SK-N-SH (cell line): ENCODE results near the gene GSDMA. TPM values are rescaled to one million over a fixed set of nuclear protein-coding genes. Genes with fewer than 3 reads are reported as not detected.

ENCODE experiments used
- CTCF ChIA-PET: fragments of 300-600, 350-600 bp; formaldehyde crosslinking; extraction: SDS; loops from one replicate; lab custom pipeline; 2021; lab: Yijun Ruan, JAX
- POLR2A ChIA-PET: fragments of 350-600 bp; sonication (Branson Sonifier 250); formaldehyde crosslinking; extraction: SDS; loops from one replicate; lab custom pipeline; 2020; ENCODE audit warnings: antibody characterized with exemption, inconsistent platforms; lab: Yijun Ruan, JAX
- DNase-seq: peaks from one replicate; pipeline ENCODE4 v3.0.0; 2012
- H2AFZ ChIP-seq: fragments of 200-600 bp; sonication (generic); 2 replicates; pipeline ENCODE4 v1.8.1; 2016; ENCODE audit warnings: antibody characterized with exemption, mild to moderate bottlenecking, low read depth
- H3F3A ChIP-seq: fragments of 200-600 bp; sonication (generic); replicated peaks from 2 replicates; pipeline ENCODE3; 2016; ENCODE audit warnings: antibody characterized with exemption, mild to moderate bottlenecking; ENCODE audit not compliant: insufficient read depth
- H3K27ac ChIP-seq, 2 experiments: fragments of 200-500 bp in 1 of 2; fragments of 200-600 bp in 1 of 2; sonication (Bioruptor generic) in 1 of 2; sonication (generic), shearing (Covaris generic) in 1 of 2; 2 replicates each; pipeline versions ENCODE4 v1.5.1 to v1.6.1; 2014 to 2016; ENCODE audit warnings: low read depth in 2 of 2, inconsistent platforms in 1 of 2, low read length in 1 of 2, mild to moderate bottlenecking in 1 of 2, mixed read lengths in 1 of 2
- H3K27me3 ChIP-seq: fragments of 200-600 bp; sonication (generic), shearing (Covaris generic); 2 replicates; pipeline ENCODE4 v1.6.1; 2016; ENCODE audit warnings: mixed run types; ENCODE audit not compliant: insufficient read depth
- H3K36me3 ChIP-seq, 2 experiments: fragments of 200-500 bp in 1 of 2; fragments of 200-600 bp in 1 of 2; sonication (Bioruptor generic) in 1 of 2; sonication (generic) in 1 of 2; replicated peaks in 1 of 2; 2 replicates each; pipeline versions ENCODE3 to v1.5.1; 2014 to 2016; ENCODE audit warnings: low read length in 1 of 2, mild to moderate bottlenecking in 1 of 2; ENCODE audit not compliant: insufficient read depth in 2 of 2, control insufficient read depth in 1 of 2
- H3K4me1 ChIP-seq, 2 experiments: fragments of 200-500 bp in 1 of 2; fragments of 200-600 bp in 1 of 2; sonication (Bioruptor generic) in 1 of 2; sonication (generic), shearing (Covaris generic) in 1 of 2; 2 replicates each; pipeline versions ENCODE4 v1.5.1 to v1.6.1; 2014 to 2016; ENCODE audit warnings: low read depth in 1 of 2, low read length in 1 of 2, mixed run types in 1 of 2; ENCODE audit not compliant: insufficient read depth in 2 of 2, control insufficient read depth in 1 of 2
- H3K4me2 ChIP-seq: fragments of 200-600 bp; sonication (generic), shearing (Covaris generic); 2 replicates; pipeline ENCODE4 v1.6.1; 2017; ENCODE audit warnings: mixed run types
- H3K4me3 ChIP-seq, 2 experiments: fragments of 200-500 bp in 1 of 2; fragments of 200-600 bp in 1 of 2; sonication (Bioruptor generic) in 1 of 2; sonication (generic), shearing (Covaris generic) in 1 of 2; 2 replicates each; pipeline versions ENCODE4 v1.5.1 to v1.8.1; 2014 to 2016; ENCODE audit warnings: low read depth in 2 of 2, inconsistent platforms in 1 of 2, low read length in 1 of 2, mild to moderate bottlenecking in 1 of 2, mixed read lengths in 1 of 2, moderate library complexity in 1 of 2
- H3K79me2 ChIP-seq: fragments of 200-600 bp; sonication (generic); 2 replicates; pipeline ENCODE4 v1.8.1; 2017; ENCODE audit warnings: mild to moderate bottlenecking; ENCODE audit not compliant: insufficient read depth
- H3K9ac ChIP-seq: fragments of 200-600 bp; sonication (generic); 2 replicates; pipeline ENCODE4 v1.6.1; 2017; ENCODE audit warnings: mixed run types
- H3K9me2 ChIP-seq: fragments of 200-600 bp; sonication (generic); 2 replicates; pipeline ENCODE4 v1.6.1; 2017; ENCODE audit warnings: mixed run types
- H3K9me3 ChIP-seq: fragments of 200-600 bp; sonication (generic); 2 replicates; pipeline ENCODE4 v1.6.1; 2017; ENCODE audit warnings: mixed run types, mild to moderate bottlenecking, moderate library complexity
- H4K20me1 ChIP-seq: fragments of 200-600 bp; sonication (generic); 2 replicates; pipeline ENCODE4 v1.6.1; 2017; ENCODE audit warnings: mild to moderate bottlenecking, mixed run types; ENCODE audit not compliant: insufficient read depth
- CHD2 ChIP-seq: fragments of 150-350 bp; IDR thresholded peaks from 2 replicates; pipeline ENCODE4 v1.6.1; 2018; ENCODE audit warnings: low read length; ENCODE audit not compliant: partially characterized antibody
- CTCF ChIP-seq: fragments of 200-600 bp; sonication (generic); IDR thresholded peaks from 2 replicates; pipeline ENCODE4 v1.6.1; 2017; ENCODE audit warnings: antibody characterized with exemption, mild to moderate bottlenecking, moderate library complexity
- ELF1 ChIP-seq: IDR thresholded peaks from 2 replicates; pipeline ENCODE4 v1.4.0; 2012
- EP300 ChIP-seq, 2 experiments: IDR thresholded peaks; 2 replicates each; pipeline versions ENCODE4 v1.4.0 to v1.6.1; 2012; ENCODE audit warnings: borderline replicate concordance in 1 of 2, low read depth in 1 of 2, low read length in 1 of 2
- EZH2phosphoT487 ChIP-seq: fragments of 200-600 bp; sonication (generic); IDR thresholded peaks from 2 replicates; pipeline ENCODE4 v1.6.1; 2017; ENCODE audit warnings: low read depth, mixed run types, mild to moderate bottlenecking, antibody characterized with exemption, moderate library complexity, borderline replicate concordance
- FOSL2 ChIP-seq: IDR thresholded peaks from 2 replicates; pipeline ENCODE4 v1.4.0; 2012; ENCODE audit warnings: low read depth, mild to moderate bottlenecking, moderate library complexity, borderline replicate concordance
- FOXJ3 ChIP-seq: sonication (generic); formaldehyde crosslinking; IDR thresholded peaks from 2 replicates; pipeline ENCODE4 v1.5.1; 2020; ENCODE audit warnings: mild to moderate bottlenecking, missing genetic modification reagents
- GATA2 ChIP-seq: sonication (generic); formaldehyde crosslinking; IDR thresholded peaks from 2 replicates; pipeline ENCODE4 v1.5.0; 2020; ENCODE audit warnings: mild to moderate bottlenecking, missing genetic modification reagents
- IRF3 ChIP-seq: fragments of 150-350 bp; IDR thresholded peaks from 2 replicates; pipeline ENCODE4 v1.6.1; 2016; ENCODE audit warnings: mild to moderate bottlenecking, low read depth, low read length
- JUND ChIP-seq: IDR thresholded peaks from 2 replicates; pipeline ENCODE4 v1.4.0; 2012
- MEF2A ChIP-seq: IDR thresholded peaks from 2 replicates; pipeline ENCODE4 v1.4.0; 2012; ENCODE audit warnings: low read depth, borderline replicate concordance
- NFIC ChIP-seq: IDR thresholded peaks from 2 replicates; pipeline ENCODE4 v1.4.0; 2012; ENCODE audit warnings: borderline replicate concordance
- NRF1 ChIP-seq: IDR thresholded peaks from 2 replicates; pipeline ENCODE4 v1.6.1; 2012; ENCODE audit warnings: low read depth, mild to moderate bottlenecking, low read length
- RCOR1 ChIP-seq: fragments of 150-350 bp; IDR thresholded peaks from 2 replicates; pipeline ENCODE4 v1.6.1; 2017; ENCODE audit warnings: antibody characterized with exemption, low read length
- SIN3A ChIP-seq: IDR thresholded peaks from 2 replicates; pipeline ENCODE4 v1.6.1; 2012; ENCODE audit warnings: low read depth, mild to moderate bottlenecking, low read length, moderate library complexity, borderline replicate concordance
- TAF1 ChIP-seq: IDR thresholded peaks from 2 replicates; pipeline ENCODE4 v1.6.1; 2012; ENCODE audit warnings: low read depth, mild to moderate bottlenecking, low read length, moderate library complexity, borderline replicate concordance
- TCF12 ChIP-seq: IDR thresholded peaks from 2 replicates; pipeline ENCODE4 v1.4.0; 2012
- WGBS: methylation state at CpG from one replicate; pipeline ENCODE4 v1.1.6; 2017; ENCODE audit warnings: low lambda C conversion rate; 5-methylcytosine and 5-hydroxymethylcytosine counted together
- polyA plus RNA-seq, 3 experiments: library from polyadenylated mRNA; depleted of rRNA; stranded (reverse); fragments of >200 nt; gene quantifications; 2 replicates each; pipeline ENCODE4 v1.2.3, GENCODE V29; 2012
- TF ChIP-seq, protein P1 (sequence below): IDR thresholded peaks from 2 replicates; pipeline ENCODE4 v1.4.0; 2012; ENCODE audit warnings: low read depth, borderline replicate concordance

GSDMA gene
- polyA plus RNA-seq, 1 of the 3 experiments (the other 2 are of a cell fraction): not detected

DNA sequence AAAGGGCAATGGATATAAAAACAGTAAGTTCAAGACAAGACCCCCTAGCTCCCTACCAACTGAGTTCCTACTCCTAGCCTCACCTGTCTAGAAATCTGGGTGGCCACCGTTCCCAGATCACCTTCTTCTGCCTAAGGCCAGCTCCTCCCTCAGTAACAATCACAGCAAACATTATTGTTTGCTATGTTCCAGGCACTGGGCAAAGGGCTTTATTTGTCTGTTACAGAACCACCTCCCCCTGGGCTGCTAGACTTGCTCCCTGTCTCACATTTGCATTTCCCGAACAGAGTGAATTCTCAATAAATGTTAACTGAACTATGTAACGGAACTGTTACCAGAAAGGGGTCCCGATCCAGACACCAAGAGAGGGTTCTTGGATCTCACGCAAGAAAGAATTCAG lies 28.5 kb upstream of the GSDMA start:
- Histone ChIP-seq H3F3A (peaks cover 24% of the 10 kb centered on the region), H3K9me2 (no peaks in the 10 kb centered on the region), H3K36me3 (no peaks in the 10 kb centered on the region), H3K27me3 (no peaks in the 10 kb centered on the region), H2AFZ (no peak overlapping the region), H3K79me2 (no peaks in the 10 kb centered on the region), H3K4me1 (peaks cover 4 to 5% of the 10 kb centered on the region in 2 experiments; a peak in 2 of 4 replicates), H3K9ac (no peak overlapping the region), H3K4me2 (no peak overlapping the region), H3K4me3 (no peak overlapping the region), H3K27ac (no peak overlapping the region), H3K9me3 (no peaks in the 10 kb centered on the region), H4K20me1 (peaks cover 7% of the 10 kb centered on the region; the same call in 1 of the 2 replicates)
- WGBS: 72% methylated on average over 5 of the region's 5 CpGs
- CTCF ChIA-PET: no interaction called here
- TF ChIP-seq, protein P1, sequence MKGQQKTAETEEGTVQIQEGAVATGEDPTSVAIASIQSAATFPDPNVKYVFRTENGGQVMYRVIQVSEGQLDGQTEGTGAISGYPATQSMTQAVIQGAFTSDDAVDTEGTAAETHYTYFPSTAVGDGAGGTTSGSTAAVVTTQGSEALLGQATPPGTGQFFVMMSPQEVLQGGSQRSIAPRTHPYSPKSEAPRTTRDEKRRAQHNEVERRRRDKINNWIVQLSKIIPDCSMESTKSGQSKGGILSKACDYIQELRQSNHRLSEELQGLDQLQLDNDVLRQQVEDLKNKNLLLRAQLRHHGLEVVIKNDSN: no peak
- no peak for TF ChIP-seq NFIC
- TF ChIP-seq NRF1: no peak
- no peak for TF ChIP-seq MEF2A
- no peak for TF ChIP-seq ELF1
- TF ChIP-seq SIN3A: no peak
- TF ChIP-seq EP300 (IDR thresholded peaks at IDR 0.05; ENCODE audit: borderline replicate concordance in 1 of 2, low read depth in 1 of 2, low read length in 1 of 2): no peak
- TF ChIP-seq IRF3: no peak
- TF ChIP-seq CHD2: no peak
- TF ChIP-seq TAF1: no peak
- TF ChIP-seq GATA2 (CRISPR knock-in tag): no peak
- TF ChIP-seq TCF12: no peak
- TF ChIP-seq CTCF: no peak
- TF ChIP-seq FOXJ3: no peak
- POLR2A ChIA-PET: no interaction called here
- DNase-seq: no peak

- DNase-seq: no peak
Observed at GRCh38 chr17:39935909-39936308, 26.9 kb upstream of the GSDMA start.

More at GRCh38 chr17:39935909-39936308, 26.9 kb upstream of the GSDMA start:
- Histone ChIP-seq H3K79me2 (no peaks in the 10 kb centered on the region), H3K27me3 (no peaks in the 10 kb centered on the region), H3K4me1 (peaks cover 9 to 14% of the 10 kb centered on the region in 2 experiments; a peak in 2 of 4 replicates), H2AFZ (no peak overlapping the region), H3K4me2 (no peak overlapping the region; the same call in 1 of the 2 replicates), H3K9ac (no peak overlapping the region), H3K9me3 (no peaks in the 10 kb centered on the region), H4K20me1 (no peaks in the 10 kb centered on the region), H3K9me2 (no peaks in the 10 kb centered on the region), H3K27ac (no peak overlapping the region), H3K36me3 (no peaks in the 10 kb centered on the region), H3F3A (peaks cover 23% of the 10 kb centered on the region), H3K4me3 (no peak overlapping the region)
- TF ChIP-seq RCOR1 (no peak), JUND (0 out of 2 replicates have a peak, but pooled peaks have one; percentile 12), EZH2phosphoT487 (no peak), FOSL2 (peak; percentile 20; the same call in 1 of the 2 replicates), NRF1 (no peak)
- WGBS: 43% methylated on average over 3 of the region's 3 CpGs
- ChIA-PET CTCF (no interaction called here), POLR2A (no interaction called here)
